ENCODE data around the gene SHOC2.

- TF ChIP-seq POLR2AphosphoS5 (IDR thresholded peaks at IDR 0.05; ENCODE audit: low read depth, low read length) (no peak), POLR2A (IDR thresholded peaks at IDR 0.05; ENCODE audit: low read depth, low read length) (no peak)
These were observed 45.8 kb downstream of the SHOC2 start for GRCh38 chr10:110965216-110965615.

All from GM12892 (cell line).